K562 (cell line): ENCODE measurements around the gene ERF. TPM values are rescaled to one million over a fixed set of nuclear protein-coding genes. Genes with fewer than 3 reads are reported as not detected.

Experiments used
- ATAC-seq: fragments of 200-7000 bp; cut with Tn5 transposase; 3 replicates; pipeline ENCODE4 v1.9.1; 2020; ENCODE audit warnings: moderate library complexity
- BruUV-seq: library from RNA; stranded (reverse); fragments of 400-500 nt; replicated peaks from 2 replicates; lab custom pipeline; 2021; lab: Mats Ljungman, UMichigan
- CTCF ChIA-PET: fragments of 300-600 bp; formaldehyde crosslinking; extraction: SDS; loops from one replicate; lab custom pipeline; 2021; ENCODE audit warnings: low intra/inter-chr PET ratio; lab: Yijun Ruan, JAX
- POLR2A ChIA-PET: fragments of 300-600, 350-650 bp; sonication (Branson Sonifier 250); formaldehyde crosslinking; extraction: SDS; loops from one replicate; lab custom pipeline; 2021; ENCODE audit warnings: antibody characterized with exemption, inconsistent platforms; lab: Yijun Ruan, JAX
- DNase-seq, 4 experiments: peaks; one replicate each; pipeline versions ENCODE4 v3.0.0 to v3.0.0-alpha.2; 2011 to 2018; ENCODE audit warnings: low spot score in 3 of 4, mixed read lengths in 3 of 4; ENCODE audit errors: extremely low read depth in 1 of 4
- FAIRE-seq: peaks from 2 replicates; lab custom pipeline; 2011; peaks lifted over from hg19 to GRCh38; lab: Jason Lieb, UNC
- H2AFZ ChIP-seq: 2 replicates; pipeline ENCODE4 v1.6.0; 2011; ENCODE audit warnings: low read depth, low read length, control low read depth, inconsistent platforms
- H3K27ac ChIP-seq: fragments of 200-600 bp; 3 replicates; pipeline ENCODE4 v1.8.0; 2011; ENCODE audit warnings: low read depth, mild to moderate bottlenecking, control low read depth, inconsistent platforms, low read length, moderate library complexity, mixed read lengths; ENCODE audit errors: extremely low read depth
- H3K27me3 ChIP-seq, 2 experiments: fragments of 300-600 bp in 1 of 2; 2 replicates in 1 of 2; 3 replicates in 1 of 2; pipeline versions ENCODE4 v1.6.0 to v1.8.0; 2011; ENCODE audit warnings: inconsistent platforms in 2 of 2, low read length in 2 of 2, mild to moderate bottlenecking in 1 of 2, mixed read lengths in 1 of 2, moderate library complexity in 1 of 2; ENCODE audit not compliant: control insufficient read depth in 2 of 2, insufficient read depth in 2 of 2
- H3K36me3 ChIP-seq: fragments of 300-600 bp; 3 replicates; pipeline ENCODE4 v1.8.0; 2011; ENCODE audit warnings: mild to moderate bottlenecking, low read length, inconsistent platforms; ENCODE audit not compliant: control insufficient read depth, insufficient read depth
- H3K4me1 ChIP-seq, 2 experiments: fragments of 200-600 bp in 1 of 2; replicated peaks in 1 of 2; 2 replicates in 1 of 2; 3 replicates in 1 of 2; pipeline versions ENCODE4 v1.5.1 to v1.8.0; 2011; ENCODE audit warnings: inconsistent platforms in 2 of 2, low read length in 2 of 2, mild to moderate bottlenecking in 1 of 2, mixed read lengths in 1 of 2, moderate library complexity in 1 of 2; ENCODE audit not compliant: control insufficient read depth in 2 of 2, insufficient read depth in 2 of 2
- H3K4me2 ChIP-seq: 2 replicates; pipeline ENCODE4 v1.6.1; 2011; ENCODE audit warnings: low read length, control low read depth, inconsistent platforms, mixed read lengths; ENCODE audit not compliant: insufficient read depth
- H3K4me3 ChIP-seq: fragments of 200-600 bp; sonication (generic), shearing (Covaris generic); 2 replicates; pipeline ENCODE4 v1.5.1; 2016; ENCODE audit warnings: control low read depth, inconsistent platforms
- H3K79me2 ChIP-seq: fragments of 200-600 bp; 3 replicates; pipeline ENCODE4 v1.8.0; 2011; ENCODE audit warnings: low read length, inconsistent platforms; ENCODE audit not compliant: control insufficient read depth, insufficient read depth
- H3K9ac ChIP-seq, 2 experiments: 2 replicates each; pipeline versions ENCODE4 v1.6.0 to v1.6.1; 2011; ENCODE audit warnings: low read depth in 2 of 2, low read length in 2 of 2, control low read depth in 1 of 2, inconsistent platforms in 1 of 2, mild to moderate bottlenecking in 1 of 2, mixed read lengths in 1 of 2; ENCODE audit not compliant: insufficient read depth in 1 of 2
- H3K9me1 ChIP-seq: one replicate; pipeline ENCODE4 v1.6.0; 2011; ENCODE audit warnings: inconsistent platforms, mild to moderate bottlenecking, low read length, moderate library complexity; ENCODE audit not compliant: control insufficient read depth, insufficient read depth
- H3K9me3 ChIP-seq: replicated peaks from 2 replicates; pipeline ENCODE4 v1.5.1; 2011; ENCODE audit warnings: low read depth, low read length, inconsistent platforms; ENCODE audit not compliant: control insufficient read depth, insufficient read depth
- H4K20me1 ChIP-seq: replicated peaks from 2 replicates; pipeline ENCODE4 v1.6.1; 2011; ENCODE audit warnings: low read length, inconsistent platforms, mixed read lengths; ENCODE audit not compliant: control insufficient read depth, insufficient read depth
- CEBPB ChIP-seq: fragments of 450-650 bp; IDR thresholded peaks from 2 replicates; pipeline ENCODE4 v1.6.1; 2016; ENCODE audit warnings: missing genetic modification characterization, missing compliant biosample characterization
- CEBPG ChIP-seq, 3 experiments: fragments of 200-800 bp in 1 of 3; sonication (Bioruptor generic) in 1 of 3; sonication (generic) in 1 of 3; formaldehyde crosslinking in 1 of 3; IDR thresholded peaks in 2 of 3; conservative IDR thresholded peaks in 1 of 3; 2 replicates each; pipeline versions ENCODE4 v1.6.1 to v1.8.0; 2016 to 2022; ENCODE audit warnings: missing compliant biosample characterization in 2 of 3, missing genetic modification characterization in 2 of 3, mild to moderate bottlenecking in 1 of 3, missing genetic modification reagents in 1 of 3
- DPF2 ChIP-seq: fragments of 450-650 bp; IDR thresholded peaks from 2 replicates; pipeline ENCODE4 v1.6.1; 2016
- GABPB2 ChIP-seq: fragments of 250-450 bp; sonication (Bioruptor Pico); conservative IDR thresholded peaks from 2 replicates; pipeline ENCODE4 v1.5.1; 2021; ENCODE audit warnings: mild to moderate bottlenecking
- GTF2F1 ChIP-seq: IDR thresholded peaks from 2 replicates; pipeline ENCODE4 v1.6.1; 2011; ENCODE audit warnings: low read depth, low read length, improper control_type of control experiment
- KAT8 ChIP-seq: fragments of 450-650 bp; IDR thresholded peaks from 2 replicates; pipeline ENCODE4 v1.6.1; 2016; ENCODE audit warnings: low read depth, mild to moderate bottlenecking
- MAFK ChIP-seq: IDR thresholded peaks from 2 replicates; pipeline ENCODE4 v1.6.1; 2011; ENCODE audit warnings: low read length, improper control_type of control experiment
- SUPT5H ChIP-seq: fragments of 450-650 bp; IDR thresholded peaks from 2 replicates; pipeline ENCODE4 v1.6.1; 2016
- ZC3H11A ChIP-seq: IDR thresholded peaks from 2 replicates; pipeline ENCODE4 v1.6.1; 2012; ENCODE audit warnings: low read depth, low read length, improper control_type of control experiment
- ZNF24 ChIP-seq: fragments of 450-650 bp; IDR thresholded peaks from 2 replicates; pipeline ENCODE4 v1.6.1; 2016
- ZNF780A ChIP-seq: fragments of 250-450 bp; sonication (Bioruptor Pico); IDR thresholded peaks from 2 replicates; pipeline ENCODE4 v1.5.0; 2021; ENCODE audit warnings: mild to moderate bottlenecking
- WGBS: fragments of 100-300 bp; shearing (Covaris generic); methylation state at CpG from one replicate; pipeline ENCODE4 v1.1.6; 2016; ENCODE audit warnings: low coverage, mixed read lengths; ENCODE audit not compliant: insufficient coverage; ENCODE audit errors: missing lambda C conversion rate; 5-methylcytosine and 5-hydroxymethylcytosine counted together
- in situ Hi-C: fragments of 300-500 bp; cut with MboI; formaldehyde crosslinking; loops from 4 replicates; pipeline ENCODE4 v1.15.0; 2018; ENCODE audit warnings: inconsistent platforms, mixed read lengths
- intact Hi-C: fragments of 100-400 bp; cut with micrococcal nuclease; formaldehyde crosslinking; loops from 2 replicates; pipeline ENCODE4 v1.14.2; 2022
- polyA plus RNA-seq, 8 experiments: library from polyadenylated mRNA; depleted of rRNA in 4 of 8; stranded (reverse) in 5 of 8; unstranded in 3 of 8; fragments of >200 nt; fragmentation: Nextera tagmentation in 2 of 8; fragmentation: Illumina TruSeq in 1 of 8; extraction: Ambion mirVana in 2 of 8; extraction: Trizol in 1 of 8; gene quantifications; 2 replicates each; pipeline versions ENCODE4 v1.2.1 to v1.2.3, GENCODE V29; 2011 to 2014; ENCODE audit warnings: inconsistent platforms in 1 of 8, missing spikeins in 1 of 8
- total RNA-seq, 7 experiments: library from RNA; depleted of rRNA in 6 of 7; stranded (reverse); fragments of >200 nt in 6 of 7; fragmentation: Illumina TruSeq in 2 of 7; extraction: Trizol in 2 of 7; gene quantifications; 2 replicates each; pipeline versions ENCODE4 v1.2.1 to v1.2.3, GENCODE V29; 2011 to 2021; ENCODE audit warnings: low replicate concordance in 1 of 7
- TF ChIP-seq, protein P1 (sequence below), 2 experiments: fragments of 450-650 bp; IDR thresholded peaks; 2 replicates each; pipeline ENCODE4 v1.6.1; 2018; ENCODE audit warnings: mild to moderate bottlenecking in 2 of 2, low read depth in 1 of 2; ENCODE audit not compliant: partially characterized antibody in 2 of 2
- TF ChIP-seq, protein P2 (sequence below): fragments of 250-450 bp; sonication (Bioruptor Pico); IDR thresholded peaks from 2 replicates; pipeline ENCODE4 v1.4.0; 2020; ENCODE audit warnings: borderline replicate concordance
- TF ChIP-seq, protein P3 (sequence below), 2 experiments: fragments of 450-650 bp in 1 of 2; sonication (generic) in 1 of 2; formaldehyde crosslinking in 1 of 2; IDR thresholded peaks in 1 of 2; conservative IDR thresholded peaks in 1 of 2; 2 replicates each; pipeline versions ENCODE4 v1.6.1 to v1.8.1; 2016 to 2023; ENCODE audit warnings: mild to moderate bottlenecking in 2 of 2, moderate library complexity in 2 of 2, inconsistent platforms in 1 of 2, missing genetic modification reagents in 1 of 2

ERF gene
- total and polyA plus RNA-seq, 9 of the 15 experiments (the other 6 are each of a cell fraction or from before 2014, with no cell fraction given) = 0.03 to 75.4 (median 27.0) TPM

DNA sequence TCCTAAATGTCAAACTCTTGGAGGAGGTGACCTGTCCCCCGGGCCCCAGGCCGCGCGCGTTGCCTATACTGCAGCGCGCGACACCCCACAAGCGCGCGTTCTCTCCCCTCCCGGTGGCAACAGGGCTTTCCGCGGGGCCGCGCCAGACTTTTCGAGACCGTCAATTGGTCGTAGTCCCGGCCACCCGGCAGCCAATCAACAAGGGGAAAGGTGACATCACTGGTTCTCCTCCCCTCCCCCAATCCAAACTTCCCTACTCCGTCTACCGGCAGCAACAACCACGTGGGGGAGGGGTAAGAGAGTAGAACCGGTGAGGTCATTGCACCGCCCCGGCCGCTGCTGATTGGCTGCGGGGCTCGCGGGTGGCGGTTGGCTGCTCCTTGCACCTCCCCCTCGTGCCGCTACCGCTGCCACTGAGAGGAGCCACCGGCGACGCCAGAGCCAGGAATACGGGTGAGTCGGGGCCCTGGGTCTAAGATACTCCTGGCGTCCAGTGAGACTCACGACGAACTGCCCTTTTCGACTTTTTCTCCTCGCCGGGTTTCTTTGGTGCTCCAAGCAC is 13.3 kb upstream of the ERF start:
- WGBS = under 1% methylated on average over 45 of the region's 46 CpGs
- Histone ChIP-seq H3K9ac (peak overlapping the region; percentile 98 to 99), H3K4me1 (peaks cover 17 to 45% of the 10 kb centered on the region in 2 experiments), H3K4me2 (peak overlapping the region; percentile 96), H2AFZ (peak overlapping the region; percentile 97), H3K27me3 (no peaks in the 10 kb centered on the region), H4K20me1 (no peaks in the 10 kb centered on the region), H3K9me1 (no peaks in the 10 kb centered on the region), H3K4me3 (peak overlapping the region; percentile 54), H3K27ac (peak overlapping the region; percentile 98), H3K79me2 (peaks cover 24% of the 10 kb centered on the region), H3K9me3 (no peaks in the 10 kb centered on the region), H3K36me3 (peaks cover 22% of the 10 kb centered on the region; the same call in 2 of the 3 replicates)
- FAIRE-seq = no peak
- in situ Hi-C loops (no loop called here), intact Hi-C loops (loop anchor here (2.0 kb wide), 1 partner anchor 13 kb away; the partner anchor contains the start of gene ERF)
- ChIA-PET CTCF (no interaction called here), POLR2A (interaction anchor here (1.0 to 1.1 kb wide), 2 partner anchors 11 to 25 kb away, joined by 3 to 4 read pairs; no protein-coding TSS in a partner anchor)
- ATAC-seq = peak; percentile 84
- peak; percentile 88 to 100 (median 93) for DNase-seq
- no TSS peak for BruUV-seq
- TF ChIP-seq KAT8 (no peak), ZNF780A (CRISPR knock-in tag) (no peak), GABPB2 (CRISPR knock-in tag) (no peak), CEBPG (CRISPR knock-in tag; IDR thresholded peaks at IDR 0.05) (no peak; the same call in 1 of the 2 replicates), CEBPG (tag; conservative IDR thresholded peaks at IDR 0.05 in 1 of 2, IDR thresholded peaks at IDR 0.05 in 1 of 2) (no peak; a peak in 2 of 4 replicates), DPF2 (peak; percentile 61; the same call in 1 of the 2 replicates), ZNF24 (no peak), GTF2F1 (no peak; the same call in 1 of the 2 replicates), SUPT5H (peak; percentile 70; the same call in 1 of the 2 replicates), CEBPB (peak; percentile 51; the same call in 1 of the 2 replicates), ZC3H11A (no peak), MAFK (no peak; the same call in 1 of the 2 replicates)
- TF ChIP-seq, protein P1, sequence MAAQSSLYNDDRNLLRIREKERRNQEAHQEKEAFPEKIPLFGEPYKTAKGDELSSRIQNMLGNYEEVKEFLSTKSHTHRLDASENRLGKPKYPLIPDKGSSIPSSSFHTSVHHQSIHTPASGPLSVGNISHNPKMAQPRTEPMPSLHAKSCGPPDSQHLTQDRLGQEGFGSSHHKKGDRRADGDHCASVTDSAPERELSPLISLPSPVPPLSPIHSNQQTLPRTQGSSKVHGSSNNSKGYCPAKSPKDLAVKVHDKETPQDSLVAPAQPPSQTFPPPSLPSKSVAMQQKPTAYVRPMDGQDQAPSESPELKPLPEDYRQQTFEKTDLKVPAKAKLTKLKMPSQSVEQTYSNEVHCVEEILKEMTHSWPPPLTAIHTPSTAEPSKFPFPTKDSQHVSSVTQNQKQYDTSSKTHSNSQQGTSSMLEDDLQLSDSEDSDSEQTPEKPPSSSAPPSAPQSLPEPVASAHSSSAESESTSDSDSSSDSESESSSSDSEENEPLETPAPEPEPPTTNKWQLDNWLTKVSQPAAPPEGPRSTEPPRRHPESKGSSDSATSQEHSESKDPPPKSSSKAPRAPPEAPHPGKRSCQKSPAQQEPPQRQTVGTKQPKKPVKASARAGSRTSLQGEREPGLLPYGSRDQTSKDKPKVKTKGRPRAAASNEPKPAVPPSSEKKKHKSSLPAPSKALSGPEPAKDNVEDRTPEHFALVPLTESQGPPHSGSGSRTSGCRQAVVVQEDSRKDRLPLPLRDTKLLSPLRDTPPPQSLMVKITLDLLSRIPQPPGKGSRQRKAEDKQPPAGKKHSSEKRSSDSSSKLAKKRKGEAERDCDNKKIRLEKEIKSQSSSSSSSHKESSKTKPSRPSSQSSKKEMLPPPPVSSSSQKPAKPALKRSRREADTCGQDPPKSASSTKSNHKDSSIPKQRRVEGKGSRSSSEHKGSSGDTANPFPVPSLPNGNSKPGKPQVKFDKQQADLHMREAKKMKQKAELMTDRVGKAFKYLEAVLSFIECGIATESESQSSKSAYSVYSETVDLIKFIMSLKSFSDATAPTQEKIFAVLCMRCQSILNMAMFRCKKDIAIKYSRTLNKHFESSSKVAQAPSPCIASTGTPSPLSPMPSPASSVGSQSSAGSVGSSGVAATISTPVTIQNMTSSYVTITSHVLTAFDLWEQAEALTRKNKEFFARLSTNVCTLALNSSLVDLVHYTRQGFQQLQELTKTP (IDR thresholded peaks at IDR 0.05; ENCODE audit: low read depth in 1 of 2, partially characterized antibody in 2 of 2) = peak in 1 of 2 experiments; percentile 24
- TF ChIP-seq, protein P2, sequence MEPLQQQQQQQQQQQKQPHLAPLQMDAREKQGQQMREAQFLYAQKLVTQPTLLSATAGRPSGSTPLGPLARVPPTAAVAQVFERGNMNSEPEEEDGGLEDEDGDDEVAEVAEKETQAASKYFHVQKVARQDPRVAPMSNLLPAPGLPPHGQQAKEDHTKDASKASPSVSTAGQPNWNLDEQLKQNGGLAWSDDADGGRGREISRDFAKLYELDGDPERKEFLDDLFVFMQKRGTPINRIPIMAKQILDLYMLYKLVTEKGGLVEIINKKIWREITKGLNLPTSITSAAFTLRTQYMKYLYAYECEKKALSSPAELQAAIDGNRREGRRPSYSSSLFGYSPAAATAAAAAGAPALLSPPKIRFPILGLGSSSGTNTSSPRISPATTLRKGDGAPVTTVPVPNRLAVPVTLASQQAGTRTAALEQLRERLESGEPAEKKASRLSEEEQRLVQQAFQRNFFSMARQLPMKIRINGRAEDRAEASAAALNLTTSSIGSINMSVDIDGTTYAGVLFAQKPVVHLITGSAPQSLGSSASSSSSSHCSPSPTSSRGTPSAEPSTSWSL (CRISPR knock-in tag) = peak; percentile 79; the same call in 1 of the 2 replicates
- TF ChIP-seq, protein P3, sequence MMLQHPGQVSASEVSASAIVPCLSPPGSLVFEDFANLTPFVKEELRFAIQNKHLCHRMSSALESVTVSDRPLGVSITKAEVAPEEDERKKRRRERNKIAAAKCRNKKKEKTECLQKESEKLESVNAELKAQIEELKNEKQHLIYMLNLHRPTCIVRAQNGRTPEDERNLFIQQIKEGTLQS (IDR thresholded peaks at IDR 0.05) = peak; percentile 98
- TF ChIP-seq, protein P3 (CRISPR knock-in tag; conservative IDR thresholded peaks at IDR 0.05) = peak; percentile 94
